Endothelial cell of umbilical vein (primary cell): ENCODE results near the gene WDR86. TPM values are rescaled to one million over a fixed set of nuclear protein-coding genes. Genes with fewer than 3 reads are reported as not detected.

Source experiments
- BruUV-seq: library from RNA; stranded (reverse); fragments of 400-500 nt; replicated peaks from 2 replicates; lab custom pipeline; 2021; lab: Mats Ljungman, UMichigan
- CTCF ChIA-PET: fragments of 300-600, 350-600 bp; sonication (Branson Sonifier 250); formaldehyde crosslinking; loops from one replicate; lab custom pipeline; 2021; ENCODE audit warnings: antibody characterized with exemption, inconsistent platforms; lab: Charles Lee
- POLR2A ChIA-PET: fragments of 300-600, 350-600 bp; sonication (Branson Sonifier 250); formaldehyde crosslinking; loops from one replicate; lab custom pipeline; 2021; ENCODE audit warnings: antibody characterized with exemption, inconsistent platforms; lab: Charles Lee
- DNase-seq: peaks from one replicate; pipeline ENCODE4 v3.0.0-alpha.2; 2011; ENCODE audit warnings: low read depth, low spot score
- FAIRE-seq: peaks from 2 replicates; lab custom pipeline; 2011; peaks lifted over from hg19 to GRCh38; lab: Jason Lieb, UNC
- H2AFZ ChIP-seq: 2 replicates; pipeline ENCODE4 v1.6.0; 2012; ENCODE audit warnings: low read depth, low read length, control low read depth, inconsistent platforms
- H3K27ac ChIP-seq: 2 replicates; pipeline ENCODE4 v1.5.1; 2011; ENCODE audit warnings: low read depth, mild to moderate bottlenecking, control low read depth, low read length, moderate library complexity; ENCODE audit not compliant: insufficient read depth
- H3K27me3 ChIP-seq, 2 experiments: 2 replicates each; pipeline versions ENCODE4 v1.6.0 to v1.6.1; 2011; ENCODE audit warnings: low read length in 2 of 2, mixed read lengths in 1 of 2; ENCODE audit not compliant: control insufficient read depth in 2 of 2, insufficient read depth in 2 of 2
- H3K36me3 ChIP-seq, 2 experiments: 2 replicates in 1 of 2; 3 replicates in 1 of 2; pipeline ENCODE4 v1.5.1; 2011; ENCODE audit warnings: low read length in 2 of 2, mild to moderate bottlenecking in 1 of 2, moderate library complexity in 1 of 2; ENCODE audit not compliant: control insufficient read depth in 2 of 2, insufficient read depth in 2 of 2; ENCODE audit errors: extremely low read depth in 1 of 2
- H3K4me1 ChIP-seq: 3 replicates; pipeline ENCODE4 v1.5.1; 2011; ENCODE audit warnings: mild to moderate bottlenecking, low read length; ENCODE audit not compliant: control insufficient read depth, insufficient read depth; ENCODE audit errors: extremely low read depth
- H3K4me2 ChIP-seq: 2 replicates; pipeline ENCODE4 v1.6.1; 2011; ENCODE audit warnings: low read length, control low read depth, mixed read lengths; ENCODE audit not compliant: insufficient read depth
- H3K4me3 ChIP-seq, 3 experiments: fragments of 200-600 bp in 1 of 3; sonication (generic), shearing (Covaris generic) in 1 of 3; replicated peaks in 1 of 3; 2 replicates each; pipeline ENCODE4 v1.5.1; 2011 to 2016; ENCODE audit warnings: control low read depth in 3 of 3, low read length in 3 of 3, mild to moderate bottlenecking in 2 of 3, inconsistent platforms in 1 of 3, low read depth in 1 of 3, moderate library complexity in 1 of 3; ENCODE audit not compliant: insufficient read depth in 1 of 3
- H3K79me2 ChIP-seq: 2 replicates; pipeline ENCODE4 v1.6.0; 2012; ENCODE audit warnings: low read length, inconsistent platforms; ENCODE audit not compliant: control insufficient read depth, insufficient read depth
- H3K9ac ChIP-seq: replicated peaks from 2 replicates; pipeline ENCODE3; 2011; ENCODE audit warnings: low read length, control low read depth; ENCODE audit not compliant: insufficient read depth; ENCODE audit errors: extremely low read depth
- H3K9me1 ChIP-seq: replicated peaks from 3 replicates; pipeline ENCODE4 v1.6.0; 2011; ENCODE audit warnings: mild to moderate bottlenecking, low read length; ENCODE audit not compliant: control insufficient read depth, insufficient read depth; ENCODE audit errors: extremely low read depth
- H3K9me3 ChIP-seq: replicated peaks from 2 replicates; pipeline ENCODE4 v1.5.1; 2012; ENCODE audit warnings: low read length, inconsistent platforms; ENCODE audit not compliant: control insufficient read depth, insufficient read depth
- H4K20me1 ChIP-seq: replicated peaks from 2 replicates; pipeline ENCODE3; 2011; ENCODE audit warnings: mild to moderate bottlenecking, low read length; ENCODE audit not compliant: control insufficient read depth, insufficient read depth; ENCODE audit errors: extremely low read depth
- EZH2 ChIP-seq: IDR thresholded peaks from 2 replicates; pipeline ENCODE4 v1.6.1; 2012; ENCODE audit warnings: borderline replicate concordance, low read depth, mild to moderate bottlenecking, moderate library complexity, low read length, inconsistent platforms; ENCODE audit not compliant: severe bottlenecking
- FOS ChIP-seq: IDR thresholded peaks from 2 replicates; pipeline ENCODE4 v1.6.1; 2011; ENCODE audit warnings: mild to moderate bottlenecking, low read length, moderate library complexity, borderline replicate concordance; ENCODE audit not compliant: insufficient read depth
- GATA2 ChIP-seq: IDR thresholded peaks from 2 replicates; pipeline ENCODE4 v1.7.0; 2011; ENCODE audit warnings: low read depth, mild to moderate bottlenecking, moderate library complexity, mixed read lengths, low read length; ENCODE audit not compliant: insufficient read length, insufficient read depth
- JUN ChIP-seq: IDR thresholded peaks from 2 replicates; pipeline ENCODE4 v1.6.1; 2011; ENCODE audit warnings: borderline replicate concordance, low read depth; ENCODE audit not compliant: insufficient read length, insufficient read depth
- MYC ChIP-seq: IDR thresholded peaks from one replicate; pipeline ENCODE4 v1.6.1; 2011; ENCODE audit warnings: mild to moderate bottlenecking, low read depth, low read length
- POLR2A ChIP-seq: IDR thresholded peaks from 2 replicates; pipeline ENCODE4 v1.6.1; 2012; ENCODE audit warnings: low read depth, mild to moderate bottlenecking, control low read depth, low read length
- POLR2AphosphoS5 ChIP-seq: IDR thresholded peaks from 2 replicates; pipeline ENCODE4 v1.6.1; 2012; ENCODE audit warnings: low read depth, mild to moderate bottlenecking, control low read depth, low read length, moderate library complexity; ENCODE audit not compliant: insufficient read depth
- dilution Hi-C: fragments of 300-500 bp; cut with MboI; formaldehyde crosslinking; loops from one replicate; pipeline ENCODE4 v1.15.0; 2019; ENCODE audit warnings: low sequenced_read_pairs; ENCODE audit not compliant: extremely low pct_ligation_motif_present
- intact Hi-C: fragments of 100-400 bp; cut with micrococcal nuclease; formaldehyde crosslinking; loops from one replicate; pipeline ENCODE4 v1.10.0; 2022
- polyA plus RNA-seq, 4 experiments: library from polyadenylated mRNA; depleted of rRNA in 3 of 4; stranded (reverse) in 3 of 4; unstranded in 1 of 4; fragments of >200 nt; gene quantifications; 2 replicates each; pipeline versions ENCODE4 v1.2.1 to v1.2.3, GENCODE V29; 2011 to 2012; ENCODE audit warnings: missing spikeins in 1 of 4
- total RNA-seq: library from RNA; stranded (reverse); gene quantifications from 2 replicates; pipeline ENCODE4 v1.2.3, GENCODE V29; 2021
- TF ChIP-seq, protein P1 (sequence below): IDR thresholded peaks from 2 replicates; pipeline ENCODE4 v1.6.1; 2011; ENCODE audit not compliant: insufficient read depth, insufficient read length
- TF ChIP-seq, protein P2 (sequence below), 2 donors: IDR thresholded peaks; 1 replicate in 1 of 2; 2 replicates in 1 of 2; pipeline ENCODE4 v1.5.1; 2011; ENCODE audit warnings: low read length in 2 of 2, mild to moderate bottlenecking in 2 of 2, moderate library complexity in 2 of 2, control low read depth in 1 of 2, inconsistent platforms in 1 of 2, low read depth in 1 of 2; ENCODE audit not compliant: insufficient read depth in 1 of 2; ENCODE audit errors: extremely low read depth in 1 of 2

The WDR86 gene
- total and polyA plus RNA-seq, 2 donors (not counting 3 experiments of a cell fraction or from before 2014, with no cell fraction given), result not detected

DNA sequence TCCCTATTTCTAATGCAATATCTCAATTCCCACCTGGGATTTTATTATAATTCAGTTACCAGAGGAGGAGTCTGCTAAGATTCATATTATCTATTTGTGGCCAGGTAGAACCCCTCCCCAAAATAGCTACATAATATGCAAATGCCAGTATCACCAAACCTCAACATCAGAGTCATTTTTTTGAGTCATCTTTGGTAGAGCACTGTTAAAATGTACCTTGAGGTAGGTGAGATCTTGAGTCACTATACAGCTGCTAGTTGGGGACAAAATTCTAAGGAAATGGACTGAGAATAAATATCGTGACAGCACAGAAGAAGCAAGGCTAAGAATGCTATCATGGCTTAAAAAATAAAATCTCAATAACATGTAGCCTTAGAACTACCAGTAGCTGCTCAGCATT is 34.8 kb upstream of the WDR86 start:
- TF ChIP-seq GATA2 (no peak), EZH2 (no peak), JUN (no peak), MYC (no peak), POLR2AphosphoS5 (no peak), POLR2A (no peak), FOS (no peak)
- TF ChIP-seq, protein P1, sequence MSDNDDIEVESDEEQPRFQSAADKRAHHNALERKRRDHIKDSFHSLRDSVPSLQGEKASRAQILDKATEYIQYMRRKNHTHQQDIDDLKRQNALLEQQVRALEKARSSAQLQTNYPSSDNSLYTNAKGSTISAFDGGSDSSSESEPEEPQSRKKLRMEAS, result no peak
- TF ChIP-seq, protein P2, sequence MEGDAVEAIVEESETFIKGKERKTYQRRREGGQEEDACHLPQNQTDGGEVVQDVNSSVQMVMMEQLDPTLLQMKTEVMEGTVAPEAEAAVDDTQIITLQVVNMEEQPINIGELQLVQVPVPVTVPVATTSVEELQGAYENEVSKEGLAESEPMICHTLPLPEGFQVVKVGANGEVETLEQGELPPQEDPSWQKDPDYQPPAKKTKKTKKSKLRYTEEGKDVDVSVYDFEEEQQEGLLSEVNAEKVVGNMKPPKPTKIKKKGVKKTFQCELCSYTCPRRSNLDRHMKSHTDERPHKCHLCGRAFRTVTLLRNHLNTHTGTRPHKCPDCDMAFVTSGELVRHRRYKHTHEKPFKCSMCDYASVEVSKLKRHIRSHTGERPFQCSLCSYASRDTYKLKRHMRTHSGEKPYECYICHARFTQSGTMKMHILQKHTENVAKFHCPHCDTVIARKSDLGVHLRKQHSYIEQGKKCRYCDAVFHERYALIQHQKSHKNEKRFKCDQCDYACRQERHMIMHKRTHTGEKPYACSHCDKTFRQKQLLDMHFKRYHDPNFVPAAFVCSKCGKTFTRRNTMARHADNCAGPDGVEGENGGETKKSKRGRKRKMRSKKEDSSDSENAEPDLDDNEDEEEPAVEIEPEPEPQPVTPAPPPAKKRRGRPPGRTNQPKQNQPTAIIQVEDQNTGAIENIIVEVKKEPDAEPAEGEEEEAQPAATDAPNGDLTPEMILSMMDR (IDR thresholded peaks at IDR 0.05; ENCODE audit: extremely low read depth in 1 of 2, insufficient read depth in 1 of 2, low read depth in 1 of 2, low read length in 2 of 2), result no peak
- H3K27ac ChIP-seq, result no peak overlapping the region
- ChIA-PET CTCF (interaction anchor here (0.8 to 2.1 kb wide), 2 partner anchors 15 to 78 kb away, joined by 3 to 7 read pairs; no protein-coding TSS in a partner anchor), POLR2A (no interaction called here)
- H2AFZ ChIP-seq, result no peak overlapping the region
- no peak overlapping the region for H3K4me2 ChIP-seq
- peaks cover 17 to 23% of the 10 kb centered on the region in 2 experiments for H3K27me3 ChIP-seq
- no peak for FAIRE-seq
- H3K9me1 ChIP-seq, result no peaks in the 10 kb centered on the region
- H3K4me3 ChIP-seq, result no peak overlapping the region
- H3K9ac ChIP-seq, result no peak overlapping the region
- no peaks in the 10 kb centered on the region for H3K36me3 ChIP-seq
- DNase-seq, result no peak
- no peaks in the 10 kb centered on the region for H3K9me3 ChIP-seq
- BruUV-seq, result no TSS peak
- dilution Hi-C loops (no loop called here), intact Hi-C loops (no loop called here)
- no peaks in the 10 kb centered on the region for H4K20me1 ChIP-seq
- H3K79me2 ChIP-seq, result no peaks in the 10 kb centered on the region
- H3K4me1 ChIP-seq, result no peaks in the 10 kb centered on the region
